ENCODE results near the gene LIMD2.

The LIMD2 gene

DNA sequence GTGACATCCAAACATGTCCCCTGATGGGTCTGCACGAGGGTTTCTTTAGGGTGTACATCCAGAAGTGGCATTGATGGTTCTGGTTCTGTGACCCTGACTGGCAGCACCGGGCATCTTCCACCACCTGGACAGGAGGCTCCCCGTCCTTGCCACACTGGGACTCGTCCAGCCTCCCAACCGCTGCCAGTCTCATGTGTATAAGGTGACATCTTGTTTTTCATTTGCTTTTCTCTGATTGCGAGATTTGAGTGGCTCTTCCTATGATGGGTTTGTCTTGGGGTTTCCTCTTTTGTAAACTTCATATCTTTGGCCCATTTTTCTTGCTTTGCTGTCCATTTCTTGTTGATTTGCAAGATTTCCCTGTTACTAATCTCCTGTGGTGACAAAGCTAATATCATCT lies 9.2 kb upstream of the LIMD2 start:
- Histone ChIP-seq H4K20me1 (ENCODE audit: insufficient read depth, low read length) (no peaks in the 10 kb centered on the region), H3K4me1 (ENCODE audit: low read length) (no peaks in the 10 kb centered on the region), H3K4me3 (ENCODE audit: low read length) (no peak overlapping the region), H3K79me2 (ENCODE audit: low read length) (no peaks in the 10 kb centered on the region), H3K36me3 (replicated peaks; ENCODE audit: insufficient read depth, low read length) (no peaks in the 10 kb centered on the region), H3K9ac (ENCODE audit: low read length) (no peak overlapping the region), H2AFZ (ENCODE audit: low read length) (no peak overlapping the region), H3K27ac (ENCODE audit: low read length) (no peak overlapping the region), H3K27me3 (replicated peaks; ENCODE audit: insufficient read depth, low read length) (no peaks in the 10 kb centered on the region), H3K4me2 (ENCODE audit: low read depth, low read length) (no peak overlapping the region), H3K9me2 (replicated peaks; ENCODE audit: insufficient read depth, low read length) (no peaks in the 10 kb centered on the region), H3K9me3 (replicated peaks; ENCODE audit: insufficient read depth, low read length) (no peaks in the 10 kb centered on the region), H3F3A (ENCODE audit: insufficient read depth, low read length) (no peaks in the 10 kb centered on the region)
- TF ChIP-seq EZH2phosphoT487 (IDR thresholded peaks at IDR 0.05; ENCODE audit: low read length) (no peak), EZH2 (optimal IDR thresholded peaks at IDR 0.05; ENCODE audit: low read depth, low read length) (no peak), CTCF (IDR thresholded peaks at IDR 0.05; ENCODE audit: low read length) (no peak)
- no peak for DNase-seq

GRCh38 chr17:63707151-63707550 lies 7.2 kb upstream of the LIMD2 start:
- Histone ChIP-seq H3K4me3 (ENCODE audit: low read length) (no peak overlapping the region), H3K27ac (ENCODE audit: low read length) (no peak overlapping the region), H3K27me3 (replicated peaks; ENCODE audit: insufficient read depth, low read length) (no peaks in the 10 kb centered on the region), H3K9ac (ENCODE audit: low read length) (no peak overlapping the region), H3K9me3 (replicated peaks; ENCODE audit: insufficient read depth, low read length) (no peaks in the 10 kb centered on the region), H3K36me3 (replicated peaks; ENCODE audit: insufficient read depth, low read length) (no peaks in the 10 kb centered on the region), H3K79me2 (ENCODE audit: low read length) (no peaks in the 10 kb centered on the region), H3K4me2 (ENCODE audit: low read depth, low read length) (no peak overlapping the region), H3F3A (ENCODE audit: insufficient read depth, low read length) (no peaks in the 10 kb centered on the region), H3K4me1 (ENCODE audit: low read length) (no peaks in the 10 kb centered on the region), H3K9me2 (replicated peaks; ENCODE audit: insufficient read depth, low read length) (no peaks in the 10 kb centered on the region), H4K20me1 (ENCODE audit: insufficient read depth, low read length) (no peaks in the 10 kb centered on the region), H2AFZ (ENCODE audit: low read length) (no peak overlapping the region)
- no peak for DNase-seq
- no peak for TF ChIP-seq EZH2 (optimal IDR thresholded peaks at IDR 0.05; ENCODE audit: low read depth, low read length)
- TF ChIP-seq CTCF (IDR thresholded peaks at IDR 0.05; ENCODE audit: low read length), result no peak
- no peak for TF ChIP-seq EZH2phosphoT487 (IDR thresholded peaks at IDR 0.05; ENCODE audit: low read length)

GRCh38 chr17:63706336-63707082 lies 6.6 kb upstream of the LIMD2 start:
- no peaks in the 10 kb centered on the region for H3F3A ChIP-seq (ENCODE audit: insufficient read depth, low read length)
- no peak overlapping the region for H3K9ac ChIP-seq (ENCODE audit: low read length)
- H3K9me2 ChIP-seq (replicated peaks; ENCODE audit: insufficient read depth, low read length), result no peaks in the 10 kb centered on the region
- no peak overlapping the region for H3K4me2 ChIP-seq (ENCODE audit: low read depth, low read length)
- no peaks in the 10 kb centered on the region for H3K9me3 ChIP-seq (replicated peaks; ENCODE audit: insufficient read depth, low read length)
- TF ChIP-seq CTCF (IDR thresholded peaks at IDR 0.05; ENCODE audit: low read length) (no peak), EZH2 (optimal IDR thresholded peaks at IDR 0.05; ENCODE audit: low read depth, low read length) (no peak), EZH2phosphoT487 (IDR thresholded peaks at IDR 0.05; ENCODE audit: low read length) (no peak)
- H4K20me1 ChIP-seq (ENCODE audit: insufficient read depth, low read length), result no peaks in the 10 kb centered on the region
- no peak overlapping the region for H2AFZ ChIP-seq (ENCODE audit: low read length)
- no peaks in the 10 kb centered on the region for H3K79me2 ChIP-seq (ENCODE audit: low read length)
- H3K27me3 ChIP-seq (replicated peaks; ENCODE audit: insufficient read depth, low read length), result no peaks in the 10 kb centered on the region
- no peaks in the 10 kb centered on the region for H3K4me1 ChIP-seq (ENCODE audit: low read length)
- H3K4me3 ChIP-seq (ENCODE audit: low read length), result no peak overlapping the region
- no peak overlapping the region for H3K27ac ChIP-seq (ENCODE audit: low read length)
- no peak for DNase-seq
- no peaks in the 10 kb centered on the region for H3K36me3 ChIP-seq (replicated peaks; ENCODE audit: insufficient read depth, low read length)
